GM20431 (cell line): ENCODE measurements around the gene THOP1.

Experiments
- in situ Hi-C: fragments of 300-500 bp; cut with MseI, MboI; formaldehyde crosslinking; loops from one replicate; pipeline ENCODE4 v1.15.0; 2020; ENCODE audit warnings: low sequenced_read_pairs; ENCODE audit not compliant: unreplicated experiment

THOP1 gene

GRCh38 chr19:2841855-2842574, 56.7 kb downstream of the THOP1 start:
- in situ Hi-C loops: no loop called here

GRCh38 chr19:2845107-2845506, 59.8 kb downstream of the THOP1 start:
- in situ Hi-C loops: no loop called here

GRCh38 chr19:2846180-2846894, 61.0 kb downstream of the THOP1 start:
- in situ Hi-C loops: no loop called here

GRCh38 chr19:2847507-2847906, 62.2 kb downstream of the THOP1 start:
- in situ Hi-C loops: no loop called here

GRCh38 chr19:2848616-2849015, 63.3 kb downstream of the THOP1 start:
- in situ Hi-C loops: no loop called here

- in situ Hi-C loops: no loop called here
Measured at GRCh38 chr19:2850256-2850925, 65.1 kb downstream of the THOP1 start.

GRCh38 chr19:2852598-2852997, 67.3 kb downstream of the THOP1 start:
- in situ Hi-C loops: no loop called here

GRCh38 chr19:2853015-2853606, 67.8 kb downstream of the THOP1 start:
- in situ Hi-C loops: no loop called here

GRCh38 chr19:2854849-2855248, 69.5 kb downstream of the THOP1 start:
- in situ Hi-C loops: no loop called here

GRCh38 chr19:2856457-2857050, 71.3 kb downstream of the THOP1 start:
- in situ Hi-C loops: no loop called here

- in situ Hi-C loops: no loop called here
Measured at GRCh38 chr19:2858864-2859263, 73.6 kb downstream of the THOP1 start.

GRCh38 chr19:2863816-2864215, 78.5 kb downstream of the THOP1 start:
- in situ Hi-C loops: no loop called here
